Transverse colon (tissue), 4 donors: ENCODE data around the gene ATP2A1.

Experiments used
- CTCF ChIP-seq, 5 experiments: fragments of 200-600 bp in 3 of 5; fragments of 450-650 bp in 2 of 5; sonication (generic) in 3 of 5; IDR thresholded peaks; 1 replicate in 2 of 5; 2 replicates in 3 of 5; pipeline ENCODE4 v1.5.1; 2016 to 2017; ENCODE audit warnings: antibody characterized with exemption in 5 of 5, inconsistent platforms in 3 of 5, mild to moderate bottlenecking in 2 of 5, moderate library complexity in 1 of 5
- POLR2A ChIP-seq: fragments of 450-650 bp; IDR thresholded peaks from one replicate; pipeline ENCODE4 v1.6.1; 2016; ENCODE audit warnings: antibody characterized with exemption, mild to moderate bottlenecking, moderate library complexity
- POLR2AphosphoS5 ChIP-seq, 3 donors: sonication (generic); formaldehyde crosslinking; IDR thresholded peaks; one replicate each; pipeline ENCODE4 v1.6.1; 2016; ENCODE audit warnings: antibody characterized with exemption in 3 of 3

- no peak for TF ChIP-seq CTCF (IDR thresholded peaks at IDR 0.05)
- no peak for TF ChIP-seq POLR2A
- TF ChIP-seq POLR2AphosphoS5 (IDR thresholded peaks at IDR 0.05): no peak
Measured at GRCh38 chr16:28923231-28923587, 44.9 kb downstream of the ATP2A1 start.
